T-helper 9 cell (primary cell): Measurements from ENCODE around the gene WDR93.
"Not testable (repeated sequence)": the region's sequence is repeated elsewhere in the genome, so short reads cannot be mapped to it uniquely, and the experiment has no call there.

Experiments used
- DNase-seq: peaks from one replicate; pipeline ENCODE4 v3.0.0-alpha.2; 2020

Gene WDR93

DNA sequence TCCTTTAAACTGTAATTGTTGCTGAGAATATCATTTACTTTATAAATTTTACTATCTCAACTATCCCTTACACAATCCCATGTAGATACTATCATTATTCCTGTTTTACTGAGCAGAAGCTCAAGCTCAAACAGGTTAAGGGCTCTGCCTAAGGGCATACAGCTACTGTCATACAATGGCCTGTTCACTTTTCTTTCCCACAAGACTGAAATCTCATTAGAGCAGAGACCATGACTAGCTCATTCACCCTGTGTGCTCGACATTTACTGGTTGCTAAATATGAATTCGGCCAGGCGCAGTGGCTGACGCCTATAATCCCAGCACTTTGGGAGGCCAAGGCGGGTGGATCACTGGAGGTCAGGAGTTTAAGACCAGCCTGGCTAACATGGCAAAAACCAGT lies 83.9 kb downstream of the WDR93 start:
- DNase-seq = no peak

DNA sequence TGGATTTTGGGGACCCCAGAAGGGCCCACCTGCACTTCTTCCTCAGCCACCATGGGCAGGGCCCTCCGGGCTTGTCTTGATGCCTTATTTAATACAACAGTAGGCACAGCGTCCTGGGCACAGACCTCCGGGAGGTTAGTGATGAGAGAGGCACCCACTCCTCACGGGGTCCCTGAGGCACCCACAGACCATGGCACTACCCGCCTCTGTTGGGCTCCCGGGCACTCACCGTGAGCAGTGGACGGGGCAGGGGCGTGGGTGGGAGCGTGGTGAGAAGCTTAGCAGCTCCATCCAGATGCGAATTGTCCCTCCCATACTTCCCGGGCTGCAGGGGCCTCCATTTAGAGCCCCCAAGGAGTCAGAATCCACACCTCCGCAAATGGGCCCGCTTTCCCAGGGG lies 85.2 kb downstream of the WDR93 start:
- DNase-seq = no peak

DNA sequence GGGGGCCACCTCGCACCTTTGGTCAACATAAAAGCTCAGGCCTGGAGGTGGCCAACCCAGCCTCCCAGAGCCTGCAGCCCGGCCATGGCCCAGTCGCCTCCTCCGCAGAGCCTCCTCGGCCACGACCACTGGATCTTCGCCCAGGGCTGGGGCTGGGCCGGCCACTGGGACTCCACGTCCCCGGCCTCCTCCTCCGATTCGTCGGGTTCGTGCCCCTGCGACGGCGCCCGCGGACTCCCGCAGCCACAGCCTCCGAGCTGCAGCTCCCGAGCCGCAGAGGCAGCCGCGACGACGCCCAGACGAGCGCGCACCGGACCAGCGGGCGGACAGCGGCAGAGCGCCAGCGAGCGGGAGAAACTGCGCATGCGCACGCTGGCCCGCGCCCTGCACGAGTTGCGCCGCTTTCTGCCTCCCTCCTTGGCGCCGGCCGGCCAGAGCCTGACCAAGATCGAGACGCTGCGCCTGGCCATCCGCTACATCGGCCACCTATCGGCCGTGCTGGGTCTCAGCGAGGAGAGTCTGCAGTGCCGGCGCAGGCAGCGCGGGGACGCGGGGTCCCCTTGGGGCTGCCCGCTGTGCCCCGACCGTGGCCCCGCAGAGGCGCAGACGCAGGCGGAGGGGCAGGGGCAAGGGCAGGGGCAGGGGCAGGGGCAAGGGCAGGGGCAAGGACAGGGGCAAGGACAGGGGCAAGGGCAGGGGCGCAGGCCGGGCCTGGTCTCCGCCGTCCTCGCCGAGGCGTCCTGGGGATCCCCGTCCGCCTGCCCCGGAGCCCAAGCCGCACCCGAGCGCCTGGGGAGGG lies 85.9 kb downstream of the WDR93 start, which contains the start of gene MESP2:
MESP2 (plus strand) TSS at position 59 of the 799 bp plus-strand sequence; CDS start at position 85, 26 bp downstream.
- peak; percentile 20 for DNase-seq

DNA sequence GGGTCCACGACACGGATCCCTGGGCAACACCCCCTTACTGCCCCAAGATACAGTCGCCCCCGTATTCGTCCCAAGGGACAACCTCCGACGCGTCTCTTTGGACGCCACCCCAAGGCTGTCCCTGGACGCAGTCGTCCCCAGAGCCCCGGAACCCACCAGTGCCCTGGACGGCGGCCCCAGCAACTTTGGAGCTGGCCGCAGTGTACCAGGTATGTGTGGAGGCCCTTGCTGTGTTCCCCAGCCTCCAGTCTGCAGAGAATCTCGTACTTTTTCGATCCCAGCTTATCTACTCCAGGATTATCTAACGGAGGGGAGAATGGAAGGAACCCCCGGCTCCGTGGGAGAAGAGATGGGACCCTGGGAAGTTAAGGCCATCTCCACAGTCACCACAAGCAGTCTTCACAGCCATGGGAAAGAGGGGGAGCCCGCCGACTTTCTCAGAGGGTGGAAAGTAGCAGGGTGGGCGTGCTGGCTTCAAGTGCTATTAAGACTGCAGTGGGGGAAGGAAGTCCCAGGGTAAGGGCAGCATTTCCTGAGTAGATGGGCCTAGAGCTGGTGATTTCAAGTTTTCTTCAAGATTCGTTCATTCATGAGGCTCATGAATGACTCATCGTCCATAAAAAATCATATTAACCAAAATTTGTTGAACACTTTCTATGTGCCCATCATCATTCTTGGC lies 86.6 kb downstream of the WDR93 start:
- DNase-seq = no peak

DNA sequence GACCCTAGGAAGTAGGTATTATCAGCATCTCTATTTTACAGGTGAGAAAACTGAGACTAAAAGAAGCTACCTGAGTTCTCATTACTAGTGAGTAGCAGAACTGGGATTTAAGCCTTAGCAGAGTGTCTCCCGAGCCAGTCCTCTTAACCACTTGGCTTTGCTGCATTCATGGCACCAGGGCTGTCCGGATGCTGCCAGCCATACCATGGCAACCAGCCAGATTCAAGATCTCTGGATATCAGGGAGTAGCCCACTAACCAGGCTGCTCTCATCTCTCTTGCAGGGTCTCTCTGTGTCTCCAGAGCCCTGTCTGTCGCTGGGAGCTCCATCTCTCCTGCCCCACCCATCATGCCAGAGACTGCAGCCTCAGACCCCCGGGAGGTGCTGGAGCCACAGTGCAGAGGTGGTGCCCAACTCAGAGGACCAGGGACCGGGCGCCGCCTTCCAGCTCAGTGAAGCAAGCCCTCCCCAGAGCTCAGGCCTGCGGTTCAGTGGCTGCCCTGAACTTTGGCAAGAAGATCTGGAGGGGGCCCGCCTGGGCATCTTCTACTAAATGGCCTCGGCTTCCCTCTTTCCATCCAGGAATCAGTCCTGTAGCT lies 87.3 kb downstream of the WDR93 start:
- no peak for DNase-seq

DNA sequence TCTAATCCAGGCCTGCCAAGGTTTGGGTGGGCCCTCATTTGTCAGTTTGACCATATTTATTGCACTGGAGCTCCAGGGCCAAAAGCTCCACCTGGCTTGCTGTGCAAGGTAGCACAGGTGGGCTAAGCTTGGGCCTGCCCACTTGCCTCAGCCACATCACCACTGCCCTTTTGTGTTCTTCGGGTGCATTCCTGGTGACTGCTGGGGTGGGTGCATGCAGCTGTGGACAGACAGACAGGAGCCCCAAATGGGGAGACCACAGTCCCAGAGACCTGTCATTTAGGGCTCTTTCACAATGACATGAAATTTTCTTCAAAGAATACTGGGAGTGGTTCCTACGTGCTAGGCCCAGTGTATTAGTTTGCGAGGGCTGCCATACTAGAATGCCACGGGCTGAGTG lies 88.2 kb downstream of the WDR93 start:
- no peak for DNase-seq

DNA sequence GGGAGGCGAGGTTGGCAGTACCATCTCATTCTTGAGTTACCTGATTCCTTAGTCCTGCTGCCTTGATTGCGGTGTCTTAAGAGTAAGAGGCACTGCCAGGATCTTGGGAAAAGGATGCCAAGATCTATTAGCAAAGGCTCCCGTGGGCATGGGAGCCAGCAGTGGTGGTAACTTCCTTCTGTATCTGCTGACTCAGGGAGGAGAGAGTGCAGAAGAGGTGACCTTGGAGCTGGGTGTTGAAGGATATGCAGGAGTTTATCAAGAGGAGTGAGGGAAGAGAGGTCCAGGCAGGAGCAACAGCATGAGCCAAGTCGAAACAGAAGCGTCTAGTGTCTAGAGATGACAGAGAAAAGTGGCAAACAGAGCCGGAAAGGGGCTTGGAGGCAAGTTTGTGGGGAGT lies 90.0 kb downstream of the WDR93 start:
- no peak for DNase-seq

DNA sequence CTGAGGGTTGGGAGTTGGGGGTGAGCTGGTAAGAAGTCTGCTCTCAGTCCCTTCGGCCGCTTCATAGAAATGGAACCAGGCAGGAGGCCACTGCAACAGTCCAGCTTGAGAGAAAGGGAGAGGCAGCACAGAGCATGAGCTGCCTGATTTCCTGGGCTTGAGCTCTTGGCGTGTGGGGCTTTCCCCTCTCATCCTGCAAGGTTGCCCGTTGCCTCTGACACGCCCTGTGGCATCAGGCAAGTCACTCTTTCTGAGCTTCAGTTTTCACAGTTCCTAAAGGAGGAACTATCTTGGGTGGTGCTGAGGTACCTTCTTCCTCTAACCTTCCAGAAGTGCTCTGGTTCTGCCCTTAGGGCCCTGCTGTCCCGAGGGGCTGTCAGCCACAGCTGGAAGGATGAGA lies 90.4 kb downstream of the WDR93 start:
- DNase-seq = no peak

DNA sequence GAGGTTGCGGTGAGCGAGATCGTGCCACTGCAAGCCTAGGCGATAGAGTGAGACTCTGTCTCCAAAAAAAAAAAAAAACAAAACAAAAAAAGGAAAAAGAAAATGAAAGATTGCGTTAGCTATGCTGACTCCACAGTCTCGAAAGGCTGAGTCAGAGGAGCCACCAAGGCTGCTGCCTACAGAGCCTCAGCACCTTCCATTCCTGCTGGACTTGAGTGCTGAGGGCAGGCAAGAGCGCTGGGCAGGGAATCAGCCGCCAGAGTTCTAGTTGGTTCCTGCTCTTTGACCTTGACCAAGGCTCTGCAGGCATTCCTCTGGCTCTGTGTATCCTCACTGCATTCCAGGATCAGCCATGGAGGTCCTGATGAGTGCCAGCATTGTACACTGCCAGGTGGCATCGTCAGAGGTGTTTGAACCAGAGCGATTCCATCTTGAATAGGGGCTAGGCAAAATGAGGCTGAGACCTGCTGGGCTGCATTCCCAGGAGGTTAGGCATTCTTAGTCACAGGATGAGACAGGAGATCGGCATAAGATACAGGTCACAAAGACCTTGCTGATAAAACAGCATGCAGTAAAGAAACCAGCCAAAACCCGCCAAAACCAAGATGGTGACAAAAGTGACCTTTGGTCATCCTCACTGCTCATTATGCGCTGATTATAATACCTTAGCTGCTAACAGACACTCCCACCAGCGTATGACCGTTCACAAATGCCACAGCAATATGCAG lies 91.4 kb downstream of the WDR93 start:
- no peak for DNase-seq

DNA sequence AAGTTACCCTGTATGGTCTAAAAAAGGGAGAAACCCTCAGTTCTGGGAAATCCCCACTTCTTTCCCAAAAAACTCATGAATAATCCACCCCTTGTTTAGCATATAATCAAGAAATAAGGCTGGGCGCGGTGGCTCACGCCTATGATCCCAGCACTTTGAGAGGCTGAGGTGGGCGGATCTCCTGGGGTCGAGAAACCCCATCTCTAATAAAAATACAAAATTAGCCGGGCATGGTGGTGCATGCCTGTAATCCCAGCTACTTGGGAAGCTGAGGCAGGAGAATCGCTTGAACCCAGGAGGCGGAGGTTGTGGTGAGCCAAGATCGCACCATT lies 92.0 kb downstream of the WDR93 start:
- not testable (repeated sequence) for DNase-seq

DNA sequence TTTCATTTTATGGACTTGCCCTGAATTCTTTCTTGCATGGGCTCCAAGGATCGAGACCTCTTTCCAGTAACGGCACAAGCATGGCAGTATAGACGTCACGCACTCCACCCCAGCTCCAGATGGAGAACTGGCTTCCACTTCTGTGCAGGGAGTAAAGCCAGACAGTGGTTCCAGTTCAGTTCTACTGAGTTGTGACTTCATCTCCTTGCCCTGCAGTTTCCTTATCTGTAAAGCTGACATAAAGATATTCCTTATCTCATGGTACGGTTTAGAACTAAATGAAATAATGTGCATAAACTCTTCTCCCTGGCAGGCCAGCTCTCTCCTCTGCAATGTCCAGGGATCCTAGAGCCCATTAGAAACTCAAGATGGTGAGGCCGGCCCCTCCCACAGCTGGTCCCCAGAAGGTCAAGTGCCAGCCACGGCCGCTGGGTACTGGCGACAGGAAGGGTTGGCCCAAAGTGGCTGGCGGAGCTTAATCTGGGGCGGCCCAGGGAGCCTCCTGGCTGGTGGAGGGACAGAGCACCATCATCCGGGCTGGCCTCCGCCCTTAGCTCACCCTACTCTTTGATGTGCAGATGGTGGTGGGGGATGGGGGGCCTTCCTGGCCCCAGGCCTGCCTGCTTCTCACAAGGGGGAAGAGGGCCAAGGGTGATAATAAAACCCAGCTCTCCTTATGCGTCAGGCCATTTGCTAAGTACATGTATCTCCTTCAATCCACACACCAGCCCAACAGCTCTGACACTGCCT lies 92.7 kb downstream of the WDR93 start:
- no peak for DNase-seq

DNA sequence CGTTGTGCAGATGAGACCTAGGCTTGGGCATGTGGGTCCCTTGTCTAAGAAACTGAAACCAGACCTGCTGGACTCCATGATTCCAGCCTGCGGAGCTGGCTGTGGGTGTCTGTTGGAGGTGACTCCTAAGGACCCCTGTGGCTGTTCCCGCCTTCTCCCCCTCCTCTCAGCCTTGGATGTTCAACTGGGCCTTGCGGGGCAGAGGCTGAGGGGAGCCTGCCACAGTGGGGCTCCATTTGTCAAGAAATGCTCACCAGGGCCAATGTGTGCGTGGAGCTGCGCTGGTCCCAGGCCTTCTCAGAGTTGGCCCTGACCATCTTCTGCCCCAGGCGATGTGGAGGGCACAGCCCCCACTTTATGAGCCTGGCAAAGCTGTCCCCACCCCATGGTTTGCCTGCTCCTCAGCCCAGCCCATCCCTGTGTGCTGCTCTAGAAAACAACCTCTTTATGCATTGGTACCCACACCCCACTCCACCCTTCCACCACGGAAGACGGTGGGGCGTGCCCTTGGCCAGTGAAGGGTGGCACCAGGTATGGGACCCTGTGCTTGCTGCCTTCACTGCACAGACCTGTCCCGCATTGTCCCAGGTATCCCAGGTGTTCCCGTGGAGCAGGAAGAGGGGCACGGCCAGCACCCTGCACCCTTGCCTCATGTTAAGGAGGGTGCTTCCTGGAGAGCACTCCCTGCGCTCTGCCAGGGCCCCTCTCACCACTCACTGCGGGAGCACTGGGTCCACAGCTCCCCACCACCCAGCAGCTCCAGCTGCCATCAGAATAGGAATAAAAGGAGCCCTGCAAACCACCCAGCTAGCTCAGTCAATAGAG lies 93.5 kb downstream of the WDR93 start:
- no peak for DNase-seq

DNA sequence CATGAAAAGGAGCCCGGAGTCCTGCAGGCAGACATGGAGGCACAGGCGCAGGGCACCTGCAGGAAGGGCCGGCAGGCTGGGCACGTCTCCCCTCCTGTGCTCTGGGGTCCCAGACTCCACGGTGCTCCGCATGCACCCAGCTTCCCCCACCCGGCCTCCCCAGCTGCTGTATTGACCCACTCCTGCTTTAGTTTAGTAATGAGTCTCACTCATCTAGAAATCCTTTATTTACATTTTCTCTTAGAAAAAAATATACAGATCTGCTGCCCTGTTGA lies 94.0 kb downstream of the WDR93 start:
- DNase-seq = no peak

DNA sequence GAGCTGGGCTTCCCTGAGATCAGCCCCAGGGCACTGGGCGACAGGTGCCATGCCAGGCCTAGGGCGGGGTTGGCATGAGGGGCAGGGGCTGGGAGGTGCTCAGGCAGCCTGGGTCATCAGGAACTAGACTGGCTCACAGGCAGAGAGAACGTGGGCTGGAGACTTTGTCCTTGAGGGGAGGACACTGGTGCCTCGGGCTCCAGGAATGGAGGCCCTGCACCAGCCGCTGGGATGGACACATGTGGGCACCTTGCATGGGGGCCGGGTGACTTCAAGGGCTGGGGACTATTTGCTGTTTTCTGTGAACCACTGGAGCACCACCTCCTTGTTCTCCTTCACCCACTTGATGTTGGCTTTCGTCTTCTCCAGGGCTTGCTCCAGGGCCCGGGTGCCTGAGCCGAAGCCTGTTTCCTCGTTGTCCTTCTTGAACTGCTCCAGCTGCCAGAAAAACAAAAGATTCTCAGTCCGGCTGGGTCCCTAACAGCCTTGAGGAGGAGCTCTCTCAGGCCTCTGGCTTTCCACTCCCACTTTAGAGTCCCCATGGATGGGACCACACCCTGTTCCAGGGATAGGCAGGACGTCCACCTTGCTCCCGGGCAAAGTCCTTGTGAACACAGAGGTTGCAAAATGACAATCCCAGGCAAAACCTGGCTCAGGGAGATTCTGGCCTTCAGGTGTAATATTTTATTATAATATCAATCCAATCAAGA lies 94.6 kb downstream of the WDR93 start:
- DNase-seq = no peak

DNA sequence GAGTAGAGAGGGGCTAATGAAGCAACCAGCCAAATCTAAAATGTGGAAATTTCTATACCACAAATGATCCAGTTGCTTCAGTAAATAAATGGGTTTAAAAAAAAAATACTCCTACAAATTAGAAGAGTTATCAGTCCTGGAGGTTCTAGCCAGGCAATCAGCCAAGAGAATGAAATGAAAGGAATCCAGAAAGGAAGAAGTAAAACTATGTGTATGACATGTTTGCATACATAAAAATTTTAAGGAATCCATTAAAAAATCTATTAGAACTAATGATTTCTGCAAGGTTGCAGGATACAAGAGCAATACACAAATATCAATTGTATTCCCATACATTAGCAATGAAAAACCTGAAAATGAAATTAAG lies 95.1 kb downstream of the WDR93 start:
- no peak for DNase-seq

DNA sequence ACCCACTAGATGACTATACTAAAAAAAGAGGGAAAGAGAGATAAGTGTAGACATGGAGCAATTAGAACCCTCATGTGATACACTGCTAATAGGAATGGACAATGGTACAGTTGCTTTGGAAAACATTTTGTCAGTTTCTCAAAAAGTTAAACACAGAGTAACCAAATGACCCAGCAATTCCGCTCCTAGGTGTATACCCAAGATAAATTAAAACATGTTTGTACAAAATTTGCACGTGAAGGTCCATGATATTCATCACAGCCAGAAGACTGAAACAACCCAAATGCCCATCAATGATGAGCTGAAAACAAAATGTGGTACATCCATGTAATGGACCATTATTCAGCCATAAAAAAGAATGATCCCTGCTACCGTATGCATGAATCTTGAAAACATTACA lies 97.3 kb downstream of the WDR93 start:
- no peak for DNase-seq

DNA sequence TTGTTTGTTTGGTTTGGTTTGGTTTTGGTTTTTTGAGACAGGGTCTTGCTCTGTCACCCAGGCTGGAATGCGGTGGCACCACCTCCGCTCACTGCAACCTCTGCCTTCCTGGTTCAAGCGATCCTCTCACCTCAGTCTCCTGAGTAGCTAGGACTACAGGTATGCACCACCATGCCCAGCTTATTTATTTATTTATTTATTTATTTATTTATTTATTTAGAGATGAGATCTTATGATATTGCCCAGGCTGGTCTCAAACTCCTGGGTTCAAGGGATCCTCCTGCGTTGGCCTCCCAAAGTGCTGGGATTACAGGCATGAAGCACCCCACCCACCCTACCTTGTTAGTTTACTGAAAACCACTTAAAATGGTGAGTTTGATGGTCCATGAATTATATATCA lies 98.0 kb downstream of the WDR93 start:
- DNase-seq = not testable (repeated sequence)

DNA sequence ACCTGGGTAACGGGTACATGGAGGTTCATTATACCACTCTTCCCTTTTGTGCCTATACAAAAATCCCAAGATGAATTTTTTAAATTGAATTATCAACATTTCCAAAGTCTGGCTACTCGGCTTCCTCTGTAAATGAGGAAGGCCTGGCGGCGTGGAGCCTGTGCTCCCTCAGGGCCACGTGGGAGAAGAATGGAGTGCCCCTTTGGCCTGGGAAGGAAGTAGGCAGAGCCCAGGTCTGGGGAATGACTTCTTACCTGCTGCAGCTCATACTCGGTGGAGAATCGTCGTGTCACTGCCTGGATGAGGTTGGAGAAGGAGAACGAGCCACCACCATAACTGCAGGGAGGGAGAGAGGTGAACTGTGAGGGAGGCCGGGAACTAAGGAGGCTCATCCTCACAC lies 99.6 kb downstream of the WDR93 start:
- no peak for DNase-seq

DNA sequence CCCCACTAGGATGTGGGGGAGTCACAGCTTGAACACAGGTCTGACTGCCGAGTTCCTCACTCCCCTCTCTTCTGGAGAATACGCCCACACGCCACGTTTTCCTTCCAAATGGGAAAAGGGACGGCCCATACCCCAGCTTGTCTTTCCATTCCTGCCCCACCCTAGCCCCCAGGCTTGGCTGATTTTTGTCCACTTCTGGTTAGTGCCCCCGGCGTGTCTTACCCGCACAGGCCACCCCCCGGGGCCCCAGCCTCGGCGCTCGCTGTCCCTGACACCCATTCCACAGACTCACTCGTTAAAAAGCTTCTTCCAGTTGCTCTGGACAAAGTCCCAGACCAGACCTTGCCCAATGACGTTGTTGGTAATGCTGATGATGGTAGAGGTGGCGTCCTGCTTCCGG lies 100.0 kb downstream of the WDR93 start:
- no peak for DNase-seq

DNA sequence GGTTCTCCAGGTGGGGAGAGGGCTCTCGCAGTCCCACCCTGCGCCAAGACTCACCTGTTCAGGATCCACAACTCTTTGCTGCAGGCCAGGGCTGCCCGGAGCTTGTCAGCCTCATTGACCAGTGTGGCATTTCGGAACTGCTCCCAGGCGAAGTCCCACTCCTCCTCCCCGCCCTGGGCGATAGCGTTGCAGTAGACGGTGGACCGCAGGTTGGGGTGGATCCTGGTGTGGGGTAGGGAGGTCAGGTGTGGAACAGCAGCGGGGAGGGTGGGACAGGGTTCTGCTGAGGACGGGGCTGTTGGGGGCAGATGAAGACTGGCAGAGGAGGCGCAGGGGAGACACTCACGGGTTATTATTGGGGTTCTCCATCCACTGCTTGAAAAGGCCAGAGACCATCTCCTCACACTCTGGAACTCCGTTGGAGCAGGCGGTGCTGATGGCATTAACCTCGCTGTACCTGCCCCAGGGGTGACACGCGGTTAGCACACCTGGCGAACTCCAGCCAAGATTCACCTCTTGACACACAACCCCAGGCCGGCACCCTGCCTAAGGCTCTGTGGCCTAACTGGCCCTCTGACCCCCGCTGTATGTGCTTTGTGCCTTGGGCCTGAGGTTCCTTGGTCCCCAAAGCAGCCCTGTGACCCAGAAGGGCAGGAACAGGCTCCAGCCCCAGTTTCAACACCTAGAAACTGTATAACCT lies 101.6 kb downstream of the WDR93 start:
- DNase-seq = no peak
